Natural killer cell (primary cell): ENCODE data around the gene LIPA. TPM values are rescaled to one million over a fixed set of nuclear protein-coding genes. Genes with fewer than 3 reads are reported as not detected.

Experiments
- ATAC-seq, 3 donors: fragments of 150-1000 bp in 2 of 3; fragments of 200-7000 bp in 1 of 3; cut with Tn5 transposase; 1 replicate in 1 of 3; 2 replicates in 2 of 3; pipeline ENCODE4 v1.10.0; 2021; ENCODE audit warnings: mild to moderate bottlenecking in 2 of 3, moderate library complexity in 2 of 3
- DNase-seq, 2 donors: peaks; one replicate each; pipeline versions ENCODE4 v3.0.0 to v3.0.0-alpha.2; 2013 to 2021; ENCODE audit warnings: mixed read lengths in 1 of 2
- H3K27ac ChIP-seq: one replicate; pipeline ENCODE4 v1.5.1; 2013; ENCODE audit warnings: mild to moderate bottlenecking, low read length
- H3K27me3 ChIP-seq: one replicate; pipeline ENCODE4 v1.6.1; 2013; ENCODE audit warnings: low read length; ENCODE audit not compliant: control insufficient read depth, insufficient read depth
- H3K36me3 ChIP-seq: one replicate; pipeline ENCODE4 v1.6.1; 2013; ENCODE audit warnings: low read length; ENCODE audit not compliant: control insufficient read depth, insufficient read depth
- H3K4me1 ChIP-seq: one replicate; pipeline ENCODE4 v1.6.1; 2013; ENCODE audit warnings: low read length; ENCODE audit not compliant: control insufficient read depth, insufficient read depth
- H3K4me3 ChIP-seq: one replicate; pipeline ENCODE4 v1.5.1; 2013; ENCODE audit warnings: low read length
- H3K9me3 ChIP-seq: one replicate; pipeline ENCODE4 v1.6.1; 2013; ENCODE audit warnings: low read length; ENCODE audit not compliant: control insufficient read depth, insufficient read depth
- H3K27ac Mint-ChIP-seq, 2 donors: one replicate each; pipeline ENCODE4 v1.8.0; 2022; ENCODE audit warnings: mild to moderate bottlenecking in 2 of 2, mixed read lengths in 2 of 2, moderate library complexity in 1 of 2
- H3K27me3 Mint-ChIP-seq, 2 donors: one replicate each; pipeline ENCODE4 v1.8.0; 2022; ENCODE audit warnings: low read depth in 2 of 2, mixed read lengths in 2 of 2
- H3K36me3 Mint-ChIP-seq: one replicate; pipeline ENCODE4 v1.8.0; 2022; ENCODE audit warnings: mixed read lengths
- H3K4me1 Mint-ChIP-seq, 2 donors: one replicate each; pipeline ENCODE4 v1.8.0; 2022; ENCODE audit warnings: mixed read lengths in 2 of 2
- H3K4me3 Mint-ChIP-seq: one replicate; pipeline ENCODE4 v1.8.0; 2022; ENCODE audit warnings: mild to moderate bottlenecking, moderate library complexity, mixed read lengths
- H3K9me3 Mint-ChIP-seq, 2 donors: one replicate each; pipeline ENCODE4 v1.8.0; 2022; ENCODE audit warnings: mixed read lengths in 2 of 2
- CTCF ChIP-seq: fragments of 200-600 bp; IDR thresholded peaks from one replicate; pipeline ENCODE4 v1.8.0; 2022; ENCODE audit warnings: antibody characterized with exemption
- WGBS: methylation state at CpG from one replicate; pipeline ENCODE4 v1.1.7; 2013; ENCODE audit warnings: missing lambda C conversion rate; ENCODE audit not compliant: insufficient coverage; 5-methylcytosine and 5-hydroxymethylcytosine counted together
- intact Hi-C: fragments of 100-400 bp; cut with micrococcal nuclease; formaldehyde crosslinking; loops from one replicate; pipeline ENCODE4 v1.14.2; 2022
- total RNA-seq, 4 donors: library from RNA; stranded (reverse); fragments of 120-200 nt in 1 of 4; gene quantifications; one replicate each; pipeline versions ENCODE4 v1.2.3 to v1.2.4, GENCODE V29; 2013 to 2022

Gene LIPA
- total RNA-seq, 3 donors from 2014 or later (not counting 1 experiment from before 2014, with no cell fraction given), result 41.0 to 43.3 (median 41.1) TPM

- Mint-ChIP-seq H3K27ac (no peak overlapping the region), H3K4me1 (no peaks in the 10 kb centered on the region), H3K36me3 (no peaks in the 10 kb centered on the region), H3K4me3 (no peak overlapping the region), H3K27me3 (peaks cover 5 to 32% of the 10 kb centered on the region in 2 donors), H3K9me3 (no peaks in the 10 kb centered on the region)
- Histone ChIP-seq H3K36me3 (no peaks in the 10 kb centered on the region), H3K27me3 (no peaks in the 10 kb centered on the region), H3K9me3 (no peaks in the 10 kb centered on the region), H3K4me3 (no peak overlapping the region), H3K27ac (no peak overlapping the region), H3K4me1 (no peaks in the 10 kb centered on the region)
- no peak for ATAC-seq
- TF ChIP-seq CTCF, result no peak
- DNase-seq, result no peak
- WGBS, result no CpG with 5 or more reads among the region's 1 CpG
- intact Hi-C loops, result no loop called here
Measured at GRCh38 chr10:89279421-89279869, 27.9 kb upstream of the LIPA start.

- H3K27ac ChIP-seq, result no peak overlapping the region
- H3K4me3 ChIP-seq, result no peak overlapping the region
- H3K36me3 ChIP-seq, result no peaks in the 10 kb centered on the region
- Mint-ChIP-seq H3K9me3 (no peaks in the 10 kb centered on the region), H3K4me1 (no peaks in the 10 kb centered on the region), H3K4me3 (no peak overlapping the region), H3K27ac (no peak overlapping the region), H3K36me3 (no peaks in the 10 kb centered on the region), H3K27me3 (peaks cover 5 to 32% of the 10 kb centered on the region in 2 donors)
- no peaks in the 10 kb centered on the region for H3K4me1 ChIP-seq
- no peak for DNase-seq
- intact Hi-C loops, result no loop called here
- ATAC-seq, result no peak
- no peaks in the 10 kb centered on the region for H3K9me3 ChIP-seq
- TF ChIP-seq CTCF, result no peak
- no peaks in the 10 kb centered on the region for H3K27me3 ChIP-seq
Measured at GRCh38 chr10:89278900-89279392, 27.4 kb upstream of the LIPA start.

DNA sequence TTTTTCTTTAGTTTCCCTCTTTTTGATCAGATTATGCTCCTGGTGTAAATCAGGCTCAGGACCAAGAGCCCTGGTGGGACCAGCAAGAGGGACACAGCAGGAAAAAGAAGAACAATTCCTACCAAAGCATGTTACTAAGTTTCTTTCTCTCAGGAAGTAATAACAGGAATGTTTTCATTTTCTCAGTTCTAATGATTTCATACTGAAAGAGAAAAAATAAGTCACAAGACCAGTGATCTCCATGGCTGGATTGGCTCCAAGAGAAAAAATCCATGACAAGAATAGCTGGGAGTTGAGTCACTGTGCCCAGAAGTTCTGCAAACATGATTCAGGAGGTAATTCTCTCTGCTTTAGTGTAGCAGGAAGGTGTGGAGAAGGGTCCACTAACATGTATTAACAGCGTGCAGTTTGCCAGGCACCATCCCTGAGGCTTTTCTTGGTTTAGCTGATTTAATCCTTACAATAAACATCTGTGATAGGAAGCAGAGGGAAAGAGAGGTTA, 26.5 kb upstream of the LIPA start:
- Mint-ChIP-seq H3K4me3 (no peak overlapping the region), H3K4me1 (no peaks in the 10 kb centered on the region), H3K36me3 (no peaks in the 10 kb centered on the region), H3K9me3 (no peaks in the 10 kb centered on the region), H3K27ac (no peak overlapping the region), H3K27me3 (peaks cover 4 to 36% of the 10 kb centered on the region in 2 donors)
- Histone ChIP-seq H3K27ac (no peak overlapping the region), H3K27me3 (no peaks in the 10 kb centered on the region), H3K36me3 (no peaks in the 10 kb centered on the region), H3K4me3 (no peak overlapping the region), H3K4me1 (no peaks in the 10 kb centered on the region), H3K9me3 (no peaks in the 10 kb centered on the region)
- no peak for ATAC-seq
- no peak for DNase-seq
- intact Hi-C loops, result no loop called here
- TF ChIP-seq CTCF, result no peak
- WGBS, result 100% methylated on average over 1 of the region's 1 CpG

GRCh38 chr10:89275383-89275782, 23.8 kb upstream of the LIPA start:
- Histone ChIP-seq H3K4me3 (no peak overlapping the region), H3K4me1 (no peaks in the 10 kb centered on the region), H3K36me3 (no peaks in the 10 kb centered on the region), H3K27me3 (no peaks in the 10 kb centered on the region), H3K9me3 (no peaks in the 10 kb centered on the region), H3K27ac (no peak overlapping the region)
- Mint-ChIP-seq H3K4me3 (no peak overlapping the region), H3K27me3 (peaks cover 7 to 44% of the 10 kb centered on the region in 2 donors), H3K9me3 (no peaks in the 10 kb centered on the region), H3K4me1 (no peaks in the 10 kb centered on the region), H3K36me3 (no peaks in the 10 kb centered on the region), H3K27ac (no peak overlapping the region)
- no peak for TF ChIP-seq CTCF
- 87% methylated on average over 6 of the region's 6 CpGs for WGBS
- intact Hi-C loops, result no loop called here
- no peak for ATAC-seq
- DNase-seq, result no peak
